22Rv1 (cell line): Measurements from ENCODE around the gene UVRAG.
"Not testable (repeated sequence)": the region's sequence is repeated elsewhere in the genome, so short reads cannot be mapped to it uniquely, and the experiment has no call there.

Experiments
- H3K27ac ChIP-seq: fragments of 450-650 bp; 2 replicates; pipeline ENCODE4 v1.5.1; 2017
- CTCF ChIP-seq: fragments of 450-650 bp; IDR thresholded peaks from 2 replicates; pipeline ENCODE4 v1.5.1; 2017; ENCODE audit warnings: mild to moderate bottlenecking
- ZFX ChIP-seq: fragments of 450-650 bp; IDR thresholded peaks from 2 replicates; pipeline ENCODE4 v1.6.1; 2017; ENCODE audit warnings: antibody characterized with exemption, borderline replicate concordance

UVRAG gene

GRCh38 chr11:75845324-75845723 lies 30.3 kb downstream of the UVRAG start:
- H3K27ac ChIP-seq: no peak overlapping the region
- TF ChIP-seq CTCF (no peak), ZFX (no peak)

GRCh38 chr11:75849894-75850293 lies 34.9 kb downstream of the UVRAG start:
- TF ChIP-seq ZFX (no peak), CTCF (no peak)
- H3K27ac ChIP-seq: no peak overlapping the region

- TF ChIP-seq ZFX (no peak), CTCF (no peak)
- no peak overlapping the region for H3K27ac ChIP-seq
These were observed 35.8 kb downstream of the UVRAG start for GRCh38 chr11:75850787-75851186.

GRCh38 chr11:75851203-75851602 lies 36.2 kb downstream of the UVRAG start:
- no peak overlapping the region for H3K27ac ChIP-seq
- TF ChIP-seq CTCF (no peak), ZFX (no peak)

GRCh38 chr11:75852406-75853017 lies 37.5 kb downstream of the UVRAG start:
- H3K27ac ChIP-seq: no peak overlapping the region
- no peak for TF ChIP-seq ZFX
- TF ChIP-seq CTCF: no peak

- not testable (repeated sequence) for H3K27ac ChIP-seq
These were observed 38.6 kb downstream of the UVRAG start for GRCh38 chr11:75853563-75853962.

GRCh38 chr11:75853971-75854370 lies 39.0 kb downstream of the UVRAG start:
- TF ChIP-seq CTCF (no peak), ZFX (no peak)
- H3K27ac ChIP-seq: no peak overlapping the region

- no peak for TF ChIP-seq ZFX
- TF ChIP-seq CTCF: no peak
These were observed 40.2 kb downstream of the UVRAG start for GRCh38 chr11:75855206-75855605.

More at GRCh38 chr11:75855206-75855605, 40.2 kb downstream of the UVRAG start:
- H3K27ac ChIP-seq: no peak overlapping the region
